ENCODE measurements around the gene C2orf68.
"Not testable (repeated sequence)": the region's sequence is repeated elsewhere in the genome, so short reads cannot be mapped to it uniquely, and the experiment has no call there.

Gene C2orf68

GRCh38 chr2:85593023-85593422, 18.8 kb downstream of the C2orf68 start:
- no peak for ATAC-seq
- TF ChIP-seq ZFP3 (CRISPR knock-in tag; IDR thresholded peaks at IDR 0.05) (no peak), ZNF565 (CRISPR knock-in tag; conservative IDR thresholded peaks at IDR 0.05; ENCODE audit: low read depth) (no peak), ESRRG (CRISPR knock-in tag; IDR thresholded peaks at IDR 0.05) (no peak), ZC3H10 (CRISPR knock-in tag; IDR thresholded peaks at IDR 0.05) (no peak), ZNF8 (CRISPR knock-in tag; IDR thresholded peaks at IDR 0.05) (no peak), GLIS3 (CRISPR knock-in tag; IDR thresholded peaks at IDR 0.05) (no peak), TOX (CRISPR knock-in tag; IDR thresholded peaks at IDR 0.05; ENCODE audit: borderline replicate concordance) (no peak), POU6F1 (CRISPR knock-in tag; IDR thresholded peaks at IDR 0.05; ENCODE audit: borderline replicate concordance, low read depth) (no peak), ARNTL (CRISPR knock-in tag; IDR thresholded peaks at IDR 0.05; ENCODE audit: borderline replicate concordance, low read depth) (no peak), RARB (CRISPR knock-in tag; IDR thresholded peaks at IDR 0.05) (no peak), PATZ1 (CRISPR knock-in tag; IDR thresholded peaks at IDR 0.05; ENCODE audit: borderline replicate concordance) (no peak), ISL1 (CRISPR knock-in tag; IDR thresholded peaks at IDR 0.05) (no peak), PPARA (CRISPR knock-in tag; IDR thresholded peaks at IDR 0.05; ENCODE audit: borderline replicate concordance) (no peak), TSHZ2 (CRISPR knock-in tag; IDR thresholded peaks at IDR 0.05) (no peak), ZFP30 (CRISPR knock-in tag; IDR thresholded peaks at IDR 0.05) (no peak), OSR1 (CRISPR knock-in tag; IDR thresholded peaks at IDR 0.05) (no peak)

- not testable (repeated sequence) for ATAC-seq
Observed at GRCh38 chr2:85592299-85592698, 19.6 kb downstream of the C2orf68 start.

GRCh38 chr2:85591563-85591962, 20.3 kb downstream of the C2orf68 start:
- no peak for ATAC-seq
- TF ChIP-seq ARNTL (CRISPR knock-in tag; IDR thresholded peaks at IDR 0.05; ENCODE audit: borderline replicate concordance, low read depth) (no peak), GLIS3 (CRISPR knock-in tag; IDR thresholded peaks at IDR 0.05) (no peak), CSDC2 (CRISPR knock-in tag; IDR thresholded peaks at IDR 0.05) (no peak), ZFP30 (CRISPR knock-in tag; IDR thresholded peaks at IDR 0.05) (no peak), BACH2 (CRISPR knock-in tag; IDR thresholded peaks at IDR 0.05; ENCODE audit: borderline replicate concordance) (no peak), ESRRG (CRISPR knock-in tag; IDR thresholded peaks at IDR 0.05) (no peak), ZNF70 (CRISPR knock-in tag; IDR thresholded peaks at IDR 0.05) (no peak)

GRCh38 chr2:85590950-85591349, 20.9 kb downstream of the C2orf68 start:
- no peak for ATAC-seq
- no peak for TF ChIP-seq ESRRG (CRISPR knock-in tag; IDR thresholded peaks at IDR 0.05)
- TF ChIP-seq PPARA (CRISPR knock-in tag; IDR thresholded peaks at IDR 0.05; ENCODE audit: borderline replicate concordance): no peak
- TF ChIP-seq OSR1 (CRISPR knock-in tag; IDR thresholded peaks at IDR 0.05): no peak
- TF ChIP-seq ZNF565 (CRISPR knock-in tag; conservative IDR thresholded peaks at IDR 0.05; ENCODE audit: low read depth): no peak
- TF ChIP-seq TSHZ2 (CRISPR knock-in tag; IDR thresholded peaks at IDR 0.05): no peak
- TF ChIP-seq TOX (CRISPR knock-in tag; IDR thresholded peaks at IDR 0.05; ENCODE audit: borderline replicate concordance): no peak
- no peak for TF ChIP-seq ISL1 (CRISPR knock-in tag; IDR thresholded peaks at IDR 0.05)
- no peak for TF ChIP-seq PATZ1 (CRISPR knock-in tag; IDR thresholded peaks at IDR 0.05; ENCODE audit: borderline replicate concordance)
- no peak for TF ChIP-seq POU6F1 (CRISPR knock-in tag; IDR thresholded peaks at IDR 0.05; ENCODE audit: borderline replicate concordance, low read depth)
- TF ChIP-seq SNAI2 (CRISPR knock-in tag; IDR thresholded peaks at IDR 0.05): no peak
- no peak for TF ChIP-seq GLIS3 (CRISPR knock-in tag; IDR thresholded peaks at IDR 0.05)
- TF ChIP-seq CSDC2 (CRISPR knock-in tag; IDR thresholded peaks at IDR 0.05): no peak
- TF ChIP-seq ZFP30 (CRISPR knock-in tag; IDR thresholded peaks at IDR 0.05): no peak
- no peak for TF ChIP-seq ZNF70 (CRISPR knock-in tag; IDR thresholded peaks at IDR 0.05)
- no peak for TF ChIP-seq TCF4 (CRISPR knock-in tag; IDR thresholded peaks at IDR 0.05; ENCODE audit: borderline replicate concordance)
- TF ChIP-seq ARNTL (CRISPR knock-in tag; IDR thresholded peaks at IDR 0.05; ENCODE audit: borderline replicate concordance, low read depth): no peak
- TF ChIP-seq BACH2 (CRISPR knock-in tag; IDR thresholded peaks at IDR 0.05; ENCODE audit: borderline replicate concordance): no peak

All from SK-N-SH treated with all-trans-retinoic acid at 6 μM for 48 hours (cell line).